GM12865 (cell line): Measurements from ENCODE around the gene PLK2.

Source experiments
- DNase-seq: peaks from one replicate; pipeline ENCODE4 v3.0.0; 2010; ENCODE audit warnings: low read depth
- H3K4me3 ChIP-seq: 2 replicates; pipeline ENCODE4 v1.5.1; 2011; ENCODE audit warnings: mild to moderate bottlenecking, low read depth, low read length, control low read depth
- TF ChIP-seq, protein P1 (sequence below): IDR thresholded peaks from 2 replicates; pipeline ENCODE4 v1.5.1; 2011; ENCODE audit warnings: low read length, control low read depth, low read depth, inconsistent platforms; ENCODE audit not compliant: insufficient read depth; ENCODE audit errors: missing control alignments

Gene PLK2

DNA sequence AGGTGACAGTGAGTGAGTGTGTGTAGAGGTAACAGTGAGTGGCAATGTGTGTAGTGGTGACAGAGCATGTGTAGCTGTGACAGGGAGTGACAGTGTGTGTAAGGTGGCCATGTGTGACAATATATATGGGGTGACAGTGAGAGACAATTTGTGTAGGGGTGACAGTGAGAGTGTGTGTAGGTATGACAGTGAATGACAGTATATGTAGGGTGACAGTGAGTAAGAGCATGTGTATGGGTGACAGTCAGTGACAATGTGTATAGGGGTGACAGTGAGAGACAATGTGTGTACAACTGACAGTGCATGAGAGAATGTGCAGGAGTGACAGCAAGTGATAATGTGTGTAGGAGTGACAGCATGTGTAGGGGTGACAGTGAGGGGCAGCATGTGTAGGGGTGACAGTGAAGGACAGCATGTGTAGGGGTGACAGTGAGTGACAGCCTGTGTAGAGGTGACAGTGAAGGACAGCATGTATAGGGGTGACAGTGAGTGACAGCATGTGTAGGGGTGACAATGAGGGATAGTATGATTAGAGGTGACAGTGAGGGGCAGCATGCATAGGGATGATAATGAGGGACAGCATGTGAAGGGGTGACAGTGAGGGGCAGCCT lies 21.3 kb upstream of the PLK2 start:
- no peak for DNase-seq
- H3K4me3 ChIP-seq, result no peak overlapping the region
- TF ChIP-seq, protein P1, sequence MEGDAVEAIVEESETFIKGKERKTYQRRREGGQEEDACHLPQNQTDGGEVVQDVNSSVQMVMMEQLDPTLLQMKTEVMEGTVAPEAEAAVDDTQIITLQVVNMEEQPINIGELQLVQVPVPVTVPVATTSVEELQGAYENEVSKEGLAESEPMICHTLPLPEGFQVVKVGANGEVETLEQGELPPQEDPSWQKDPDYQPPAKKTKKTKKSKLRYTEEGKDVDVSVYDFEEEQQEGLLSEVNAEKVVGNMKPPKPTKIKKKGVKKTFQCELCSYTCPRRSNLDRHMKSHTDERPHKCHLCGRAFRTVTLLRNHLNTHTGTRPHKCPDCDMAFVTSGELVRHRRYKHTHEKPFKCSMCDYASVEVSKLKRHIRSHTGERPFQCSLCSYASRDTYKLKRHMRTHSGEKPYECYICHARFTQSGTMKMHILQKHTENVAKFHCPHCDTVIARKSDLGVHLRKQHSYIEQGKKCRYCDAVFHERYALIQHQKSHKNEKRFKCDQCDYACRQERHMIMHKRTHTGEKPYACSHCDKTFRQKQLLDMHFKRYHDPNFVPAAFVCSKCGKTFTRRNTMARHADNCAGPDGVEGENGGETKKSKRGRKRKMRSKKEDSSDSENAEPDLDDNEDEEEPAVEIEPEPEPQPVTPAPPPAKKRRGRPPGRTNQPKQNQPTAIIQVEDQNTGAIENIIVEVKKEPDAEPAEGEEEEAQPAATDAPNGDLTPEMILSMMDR, result no peak

DNA sequence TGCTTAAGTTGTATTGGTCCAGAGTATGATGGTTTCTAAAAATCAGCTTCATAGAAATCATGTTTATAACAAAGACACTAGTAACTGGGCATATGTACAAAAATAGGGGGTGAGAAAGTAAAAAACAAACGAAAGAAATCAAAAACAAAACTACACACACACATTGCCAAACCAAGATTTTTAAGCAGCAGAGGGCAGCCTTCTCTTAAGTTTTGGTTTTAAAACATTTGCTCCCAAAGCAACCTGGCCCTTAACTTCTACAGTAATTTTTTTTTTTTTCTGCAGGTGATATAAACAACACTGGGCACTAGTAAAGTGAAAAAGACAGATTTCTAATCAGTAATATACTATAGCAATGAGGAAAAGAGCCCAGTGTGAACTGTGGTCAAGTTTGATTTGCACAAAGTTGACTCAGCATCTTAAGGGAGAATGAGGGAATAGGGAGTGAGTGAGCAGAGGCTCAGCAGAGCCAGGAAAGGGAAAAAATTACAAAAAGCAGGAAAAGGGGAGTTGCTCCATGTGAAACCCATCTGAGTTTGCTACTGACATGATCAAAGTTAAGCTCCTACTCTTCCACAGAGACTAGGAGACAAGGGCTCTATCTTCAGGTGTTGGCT lies 18.0 kb upstream of the PLK2 start:
- TF ChIP-seq, protein P1, result no peak
- DNase-seq, result no peak
- no peak overlapping the region for H3K4me3 ChIP-seq

DNA sequence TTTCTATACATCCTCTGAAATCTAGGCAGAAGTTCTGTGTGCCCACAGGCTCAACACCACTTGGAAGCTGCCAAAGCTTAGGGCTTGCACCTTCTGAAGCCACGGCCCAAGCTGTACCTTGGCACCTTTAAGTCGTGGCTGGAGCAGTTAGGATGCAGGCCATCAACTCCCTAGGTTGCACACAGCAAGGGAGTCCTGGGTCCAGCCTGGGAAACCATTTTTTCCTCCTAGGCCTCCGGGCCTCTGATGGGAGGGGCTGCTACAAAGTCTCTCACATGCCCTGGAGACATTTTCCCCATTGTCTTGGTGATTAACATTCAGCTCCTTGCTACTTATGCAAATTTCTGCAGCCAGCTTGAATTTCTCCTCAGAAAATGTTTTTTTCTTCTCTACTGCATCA lies 15.5 kb upstream of the PLK2 start:
- TF ChIP-seq, protein P1, result no peak
- DNase-seq, result no peak

DNA sequence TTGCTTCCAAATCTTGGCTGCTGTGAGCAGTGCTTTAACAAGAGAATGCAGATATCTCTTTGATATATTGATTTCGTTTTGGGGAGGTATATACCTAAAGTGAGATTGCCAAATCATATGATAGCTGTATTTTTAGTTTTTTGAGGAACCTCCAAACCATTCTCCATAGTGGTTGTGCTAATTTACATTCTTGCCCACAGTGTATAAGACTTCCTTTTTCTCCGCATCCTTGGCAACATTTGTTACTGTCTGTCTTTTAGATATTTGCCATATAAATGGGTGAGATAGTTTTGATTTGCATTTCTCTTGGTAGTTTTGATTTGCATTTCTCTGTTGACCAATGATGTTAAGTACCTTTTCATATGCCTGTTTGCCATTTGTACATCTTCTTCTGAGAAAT lies 10.0 kb upstream of the PLK2 start:
- DNase-seq, result no peak
- H3K4me3 ChIP-seq, result no peak overlapping the region
- TF ChIP-seq, protein P1, result no peak

More for the DNA sequence above, 15.5 kb upstream of the PLK2 start:
- H3K4me3 ChIP-seq, result no peak overlapping the region

DNA sequence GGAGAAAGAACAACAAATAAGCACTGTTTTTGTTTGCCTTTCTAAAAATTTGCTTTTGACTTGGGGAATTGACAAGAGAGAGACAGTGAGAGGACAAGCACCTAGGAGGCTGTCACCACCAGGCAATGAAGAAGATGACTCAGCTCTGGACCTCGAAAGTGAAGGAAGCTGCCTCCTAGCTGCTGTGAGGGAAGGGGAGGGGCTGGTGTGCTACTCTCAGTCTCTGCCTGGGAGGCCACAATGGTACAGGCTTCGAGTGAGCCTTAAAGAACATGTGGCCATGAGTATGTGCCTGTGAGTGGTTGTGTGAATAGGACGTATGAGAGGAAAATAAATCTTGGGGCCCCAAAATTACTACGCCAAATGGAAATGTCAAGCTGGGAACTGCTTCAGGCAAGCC lies 7.1 kb upstream of the PLK2 start:
- TF ChIP-seq, protein P1, result no peak
- no peak overlapping the region for H3K4me3 ChIP-seq
- DNase-seq, result peak; percentile 60

DNA sequence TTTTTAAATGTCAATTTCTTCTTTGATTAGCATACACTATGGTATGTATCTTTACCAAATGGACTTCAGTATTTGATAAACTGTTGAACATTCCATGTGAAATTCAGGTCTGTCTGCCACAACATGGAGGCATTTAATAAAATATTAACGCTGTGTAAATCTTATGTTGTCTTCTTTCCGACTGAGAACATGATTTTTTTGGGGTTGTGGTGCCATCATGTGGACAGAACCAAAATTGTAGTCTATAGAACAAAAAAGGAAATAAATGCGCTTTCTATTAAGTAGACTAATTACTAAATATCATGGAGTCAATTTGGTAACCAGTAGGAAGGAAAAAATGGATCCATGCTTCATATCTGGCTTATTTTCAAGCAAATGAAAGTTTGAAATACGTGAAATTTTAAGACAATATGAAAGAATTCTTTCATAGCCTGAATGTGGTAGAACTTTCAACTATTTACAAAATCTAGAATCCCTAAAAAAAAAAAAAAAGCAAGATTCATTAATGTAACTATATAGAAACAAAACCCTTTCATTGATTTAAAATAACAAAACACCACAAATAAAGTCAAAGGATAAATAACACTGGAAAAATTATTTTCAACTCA lies 2.8 kb upstream of the PLK2 start:
- peak; percentile 68 for DNase-seq
- H3K4me3 ChIP-seq, result no peak overlapping the region
- TF ChIP-seq, protein P1, result peak; percentile 39

DNA sequence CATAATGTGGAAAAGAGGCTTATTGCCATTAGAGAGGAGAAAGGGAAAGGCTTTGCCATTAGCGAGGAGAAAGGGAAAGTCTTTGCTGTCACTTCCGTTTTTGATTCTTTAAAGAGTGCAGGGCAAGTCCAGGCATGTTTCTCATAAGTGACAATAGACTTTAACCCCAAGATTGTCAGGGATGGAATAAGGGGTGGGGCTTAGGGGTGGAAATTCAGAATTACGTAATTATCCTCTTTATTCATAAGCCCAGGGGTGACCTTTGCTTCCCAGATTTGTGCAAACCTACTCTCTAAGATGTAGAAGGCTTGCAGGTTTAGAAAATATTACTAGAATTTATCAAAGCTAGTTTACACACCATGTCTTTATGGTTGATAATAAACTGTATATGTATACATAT lies 2.3 kb upstream of the PLK2 start:
- peak; percentile 34 for DNase-seq
- TF ChIP-seq, protein P1, result no peak
- H3K4me3 ChIP-seq, result no peak overlapping the region
